Esophagus (tissue), 2 donors: ENCODE measurements around the gene SLC22A3. TPM values are rescaled to one million over a fixed set of nuclear protein-coding genes. Genes with fewer than 3 reads are reported as not detected.

Experiments
- H3K27ac ChIP-seq, 2 donors: one replicate each; pipeline ENCODE4 v1.5.1; 2013; ENCODE audit warnings: low read depth in 2 of 2, mild to moderate bottlenecking in 2 of 2, inconsistent platforms in 1 of 2, low read length in 1 of 2, moderate library complexity in 1 of 2
- H3K27me3 ChIP-seq, 2 donors: one replicate each; pipeline ENCODE4 v1.6.1; 2013; ENCODE audit warnings: low read length in 2 of 2, control low read depth in 1 of 2, mild to moderate bottlenecking in 1 of 2; ENCODE audit not compliant: insufficient read depth in 2 of 2, control insufficient read depth in 1 of 2
- H3K36me3 ChIP-seq, 2 donors: one replicate each; pipeline ENCODE4 v1.6.1; 2013; ENCODE audit warnings: low read length in 1 of 2; ENCODE audit not compliant: control insufficient read depth in 2 of 2, insufficient read depth in 2 of 2
- H3K4me1 ChIP-seq, 2 donors: one replicate each; pipeline ENCODE4 v1.6.1; 2013; ENCODE audit warnings: low read length in 1 of 2; ENCODE audit not compliant: control insufficient read depth in 2 of 2, insufficient read depth in 2 of 2
- H3K4me3 ChIP-seq, 2 donors: one replicate each; pipeline ENCODE4 v1.5.1; 2013; ENCODE audit warnings: low read length in 2 of 2, mild to moderate bottlenecking in 2 of 2, low read depth in 1 of 2, moderate library complexity in 1 of 2
- H3K9me3 ChIP-seq, 2 donors: one replicate each; pipeline ENCODE4 v1.6.1; 2013; ENCODE audit warnings: mild to moderate bottlenecking in 2 of 2, low read depth in 1 of 2, low read length in 1 of 2, moderate library complexity in 1 of 2; ENCODE audit not compliant: control insufficient read depth in 2 of 2, insufficient read depth in 1 of 2
- WGBS, 2 donors: extraction: QIAGEN DNeasy Blood & Tissue Kit; methylation state at CpG; one replicate each; pipeline ENCODE4 v1.1.7; 2013; 5-methylcytosine and 5-hydroxymethylcytosine counted together
- polyA plus RNA-seq, 2 donors: library from polyadenylated mRNA; stranded (reverse); fragments of 200-250 nt; gene quantifications; one replicate each; pipeline ENCODE4 v1.2.3, GENCODE V29; 2013
- donor health status: healthy with polysubstance abuse.
- donor health status: Bipolar disorder and iron deficiency.

SLC22A3 gene
- polyA plus RNA-seq, 2 donors = 3.4 to 5.8 TPM

- Histone ChIP-seq H3K9me3 (peaks cover 0 to 2% of the 10 kb centered on the region in 2 donors), H3K36me3 (no peaks in the 10 kb centered on the region), H3K27ac (no peak overlapping the region), H3K4me1 (no peaks in the 10 kb centered on the region), H3K4me3 (no peak overlapping the region), H3K27me3 (no peaks in the 10 kb centered on the region)
- 92 to 93% methylated on average over 1 of the region's 1 CpG for WGBS, 2 donors
Measured at GRCh38 chr6:160489091-160489490, 140.9 kb downstream of the SLC22A3 start.

- 91 to 94% methylated on average over 3 of the region's 3 CpGs for WGBS, 2 donors
Measured at GRCh38 chr6:160494576-160494975, 146.4 kb downstream of the SLC22A3 start.

GRCh38 chr6:160500639-160501038 lies 152.5 kb downstream of the SLC22A3 start:
- no peaks in the 10 kb centered on the region for H3K27me3 ChIP-seq
- H3K36me3 ChIP-seq = no peaks in the 10 kb centered on the region
- WGBS, 2 donors = 90% methylated on average over 4 of the region's 4 CpGs
- H3K4me3 ChIP-seq = no peak overlapping the region
- H3K9me3 ChIP-seq = peaks cover 0 to 2% of the 10 kb centered on the region in 2 donors
- no peaks in the 10 kb centered on the region for H3K4me1 ChIP-seq
- H3K27ac ChIP-seq = no peak overlapping the region

More at GRCh38 chr6:160494576-160494975, 146.4 kb downstream of the SLC22A3 start:
- no peaks in the 10 kb centered on the region for H3K27me3 ChIP-seq
- no peak overlapping the region for H3K27ac ChIP-seq
- H3K9me3 ChIP-seq = peaks cover 0 to 2% of the 10 kb centered on the region in 2 donors
- no peaks in the 10 kb centered on the region for H3K36me3 ChIP-seq
- H3K4me1 ChIP-seq = no peaks in the 10 kb centered on the region
- H3K4me3 ChIP-seq = no peak overlapping the region

Other genes starting within 250 kb of the SLC22A3 start
- gene SLC22A1, start 226.6 kb upstream of the SLC22A3 start, polyA plus RNA-seq = under 1 TPM; 0.13 to 0.43 TPM
- under 1 TPM in 1 of 2 donors, not detected in 1; 0.18 TPM for gene SLC22A2, start 89.6 kb upstream of the SLC22A3 start, polyA plus RNA-seq